Activated CD4-positive, alpha-beta T cell treated with anti-CD3 and anti-CD28 coated beads, Interleukin-10, Interleukin-2, amounts not matched to agents 100 ng/mL and 50 ng/mL, durations not matched to agents 16 hours and 8 hours (primary cell): Measurements from ENCODE around the gene NUP214.
"Not testable (repeated sequence)": the region's sequence is repeated elsewhere in the genome, so short reads cannot be mapped to it uniquely, and the experiment has no call there.

Experiments
- DNase-seq: peaks from one replicate; pipeline ENCODE4 v3.0.0-alpha.2; 2020

NUP214 gene

DNA sequence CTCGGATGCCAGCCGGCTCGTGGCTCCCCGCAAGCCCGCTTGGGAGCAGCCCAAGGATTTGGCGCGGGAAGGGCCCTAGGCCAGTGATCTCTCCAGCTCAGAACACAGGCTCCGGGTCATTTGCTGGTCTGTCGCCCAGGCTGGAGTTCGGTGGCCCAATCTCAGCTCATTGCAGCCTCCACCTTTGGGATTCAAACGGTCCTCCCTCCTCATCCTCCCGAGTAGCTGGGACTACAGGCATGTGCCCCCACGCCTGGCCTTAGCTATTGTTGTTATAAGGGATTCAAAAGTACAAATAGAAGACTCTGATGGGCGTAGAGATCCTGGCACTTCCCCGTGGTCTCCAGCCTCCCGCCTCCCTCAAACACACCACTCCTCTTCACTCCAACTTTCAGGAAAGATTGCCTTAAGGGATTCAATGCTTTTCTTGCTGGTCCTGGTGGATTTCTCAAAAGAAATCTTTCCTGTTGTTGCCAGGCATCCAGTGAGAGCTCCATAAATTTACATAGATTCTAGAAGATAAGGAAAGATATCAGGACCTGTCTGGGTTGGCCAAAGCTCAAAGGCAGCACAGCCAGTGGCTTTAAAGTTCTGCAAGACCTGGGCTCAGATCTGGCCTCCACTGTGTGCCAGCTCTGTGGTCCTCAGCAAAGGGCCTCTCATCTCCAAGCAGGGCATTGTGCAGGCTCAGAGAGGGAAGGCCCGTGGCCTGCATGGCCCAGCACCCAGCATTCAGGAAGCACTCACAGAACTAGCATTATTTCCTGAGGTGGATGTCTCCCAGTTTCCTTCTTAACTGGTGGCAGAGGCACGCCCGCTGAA, 28.0 kb upstream of the NUP214 start:
- DNase-seq = no peak

DNA sequence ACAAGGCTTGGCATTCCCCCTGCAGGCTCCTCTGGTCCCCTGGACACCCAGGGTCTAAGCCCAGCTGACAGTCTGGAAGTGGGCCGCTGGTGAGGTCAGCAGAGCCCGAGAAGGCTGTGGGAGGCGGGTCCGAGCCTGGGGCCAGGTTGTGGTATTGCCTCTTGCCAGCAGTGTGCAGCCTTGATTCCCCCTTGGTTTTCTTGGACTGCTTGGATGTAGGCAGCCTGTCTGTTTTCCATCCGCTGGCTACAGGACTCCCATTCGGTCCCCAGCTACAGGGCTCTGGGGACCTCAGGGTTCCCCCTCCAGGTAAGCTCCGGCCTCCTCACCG, 27.5 kb upstream of the NUP214 start:
- DNase-seq = no peak

DNA sequence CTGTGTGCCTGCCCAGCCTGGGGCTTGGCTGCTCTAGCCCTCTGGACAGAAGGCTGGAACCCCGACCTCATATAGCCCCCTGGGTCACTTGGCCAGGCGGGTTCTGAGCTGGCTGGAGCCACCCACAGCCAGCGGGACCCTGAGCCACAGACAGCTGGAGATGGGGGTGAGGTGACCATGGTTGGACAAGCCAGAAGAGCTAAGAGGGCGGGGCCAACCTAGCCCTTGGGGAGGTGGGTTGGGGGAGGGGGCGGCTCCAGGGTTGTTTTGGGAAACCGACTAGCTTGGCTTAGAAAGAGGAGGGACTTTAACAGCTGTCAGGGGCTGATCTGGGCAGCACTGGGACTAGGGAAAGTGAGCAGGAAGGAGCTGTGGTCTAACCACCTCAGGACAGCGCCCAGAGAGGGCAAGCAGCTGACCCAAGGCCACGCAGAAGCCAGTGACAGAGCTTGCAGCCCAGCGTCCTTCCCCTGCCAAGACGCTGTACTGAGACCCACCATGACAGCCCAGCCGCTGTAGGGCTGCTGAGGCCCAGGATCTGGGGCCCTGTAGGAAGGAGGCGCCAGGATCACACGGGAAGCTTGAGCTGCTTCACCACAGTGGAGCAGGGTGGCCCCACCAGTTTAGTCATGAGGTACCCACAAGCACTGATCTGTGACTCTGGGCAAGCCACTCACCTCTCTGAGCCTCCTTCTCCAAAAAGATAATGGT, 26.8 kb upstream of the NUP214 start:
- DNase-seq = no peak

DNA sequence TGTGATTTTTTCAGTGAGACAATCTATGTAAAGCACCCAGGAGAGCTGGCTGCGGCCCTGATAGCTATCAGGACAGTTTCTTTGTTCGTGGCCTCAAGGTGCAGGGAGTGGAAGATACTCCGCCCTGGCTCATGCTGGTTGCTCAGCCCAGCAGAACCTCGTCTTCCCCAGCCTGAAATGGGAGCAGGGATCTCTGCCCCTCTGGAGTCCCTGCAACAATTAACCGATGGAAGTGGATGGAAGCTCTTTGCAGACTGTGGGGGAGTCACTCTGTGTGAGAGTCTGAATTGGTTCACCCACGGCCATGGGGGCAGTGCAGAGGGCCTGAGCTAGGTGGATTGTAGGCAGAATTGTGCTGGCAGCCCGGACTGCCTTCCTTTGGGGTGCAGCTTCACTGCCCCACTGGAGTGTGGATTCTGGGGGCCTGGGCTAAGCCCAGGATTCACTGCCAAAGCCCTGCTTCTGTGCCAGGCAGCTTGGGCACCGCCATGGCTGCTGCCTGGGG, 26.2 kb upstream of the NUP214 start:
- no peak for DNase-seq

DNA sequence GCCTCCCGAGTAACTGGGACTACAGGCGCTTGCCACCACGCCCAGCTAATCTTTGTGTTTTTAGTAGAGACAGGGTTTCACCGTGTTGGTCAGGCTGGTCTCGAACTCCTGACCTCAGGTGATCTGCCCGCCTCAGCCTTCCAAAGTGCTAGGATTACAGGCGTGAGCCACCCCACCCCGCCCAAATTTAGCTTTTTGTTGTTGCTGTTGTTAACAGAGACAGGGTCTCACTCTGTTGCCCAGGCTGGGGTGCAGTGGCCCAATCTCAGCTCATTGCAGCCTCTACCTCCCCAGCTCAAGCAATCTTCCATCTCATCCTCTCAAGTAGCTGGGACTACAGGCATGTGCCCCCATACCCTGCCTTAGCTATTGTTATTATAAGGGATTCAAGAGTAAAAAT, 25.5 kb upstream of the NUP214 start:
- DNase-seq = not testable (repeated sequence)

DNA sequence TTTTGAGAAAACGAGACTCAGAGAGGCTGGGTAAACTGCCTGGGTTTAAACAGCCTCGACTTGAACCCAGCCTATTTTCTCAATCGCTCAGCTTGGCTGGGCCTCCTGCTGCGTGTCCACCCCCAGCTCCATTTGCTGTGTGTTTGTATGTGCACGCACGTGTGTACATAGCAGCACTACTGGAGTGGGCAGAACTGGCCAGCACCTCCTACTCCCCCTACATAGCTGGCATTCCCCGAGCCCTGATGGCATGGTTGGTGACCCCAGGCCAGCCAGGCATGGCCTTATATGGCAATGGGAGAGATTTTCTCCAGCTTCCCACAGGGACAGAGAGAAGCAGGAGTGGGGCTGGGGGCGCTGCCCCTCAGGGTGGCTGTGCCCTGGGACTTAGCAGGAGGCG, 24.9 kb upstream of the NUP214 start:
- DNase-seq = no peak

DNA sequence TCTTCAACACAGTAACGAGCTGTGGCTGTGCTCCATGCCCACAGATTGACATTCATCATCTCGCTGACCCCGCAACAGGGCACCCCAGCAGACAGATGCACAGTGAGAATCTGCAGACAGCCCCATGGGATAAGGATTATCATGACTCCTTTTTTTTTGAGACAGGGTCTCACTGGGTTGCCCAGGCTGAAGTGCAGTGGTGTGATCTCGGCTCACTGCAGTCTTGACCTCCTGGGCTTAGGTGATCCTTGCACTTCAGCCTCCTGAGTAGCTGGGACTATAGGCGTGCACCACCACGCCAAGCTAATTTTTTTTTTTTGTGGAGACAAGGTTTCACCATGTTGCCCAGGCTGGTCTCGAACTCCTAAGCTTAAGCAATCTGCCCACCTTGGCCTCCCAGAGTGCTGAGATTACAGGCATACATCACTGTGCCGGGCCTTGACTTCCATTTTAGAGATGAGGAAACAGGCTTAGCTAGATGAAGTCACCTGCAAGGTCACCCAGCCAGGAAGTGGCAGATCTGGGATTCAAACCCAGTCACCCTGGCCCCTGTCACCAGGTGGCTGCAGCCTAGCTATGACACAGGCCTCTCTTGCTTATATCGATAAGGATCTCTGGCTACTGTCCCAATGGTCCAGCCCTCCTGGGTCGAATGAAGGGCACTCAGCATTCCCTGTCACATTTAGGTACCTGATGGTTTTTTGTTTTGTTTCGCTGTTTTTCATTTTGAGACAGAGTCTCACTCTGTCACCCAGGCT, 24.0 kb upstream of the NUP214 start:
- DNase-seq = no peak

DNA sequence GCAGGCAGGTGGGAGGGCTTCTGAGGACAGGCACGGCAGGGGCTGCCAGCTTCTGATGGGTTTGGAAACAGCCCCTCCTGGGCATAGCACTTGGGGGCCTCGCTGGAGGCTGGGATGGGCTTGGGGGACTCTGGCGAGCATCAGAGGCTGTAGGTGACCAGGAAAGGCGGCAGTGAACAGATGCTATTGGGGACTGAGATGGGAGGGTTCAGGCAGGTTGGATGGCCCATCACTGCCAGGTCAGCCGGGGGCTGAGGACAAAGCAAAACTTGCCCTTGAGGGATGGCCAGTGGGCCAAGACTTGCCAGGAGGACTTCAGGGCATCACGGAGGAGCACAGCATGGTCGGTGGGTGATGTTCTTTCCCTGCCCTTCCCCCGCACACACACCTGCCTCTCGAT, 22.4 kb upstream of the NUP214 start:
- no peak for DNase-seq

DNA sequence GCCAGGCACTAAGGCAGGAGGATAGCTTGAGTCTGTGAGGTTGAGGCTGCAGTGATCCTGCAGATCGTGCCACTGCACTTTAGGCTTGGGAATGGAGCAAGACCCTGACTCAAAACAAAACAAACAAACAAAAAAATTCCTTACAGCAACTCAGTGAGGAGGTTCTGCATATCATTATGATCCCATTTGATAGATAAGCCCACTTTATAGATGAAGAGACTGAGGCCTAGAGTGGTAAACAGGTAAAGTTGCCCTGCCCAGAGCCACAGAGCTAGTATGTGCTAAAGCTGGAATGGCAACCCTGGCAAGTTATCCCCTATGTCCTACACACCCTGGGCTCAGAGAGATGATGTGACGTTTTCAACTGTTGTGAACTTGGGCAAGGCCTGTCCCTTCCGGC, 21.9 kb upstream of the NUP214 start:
- no peak for DNase-seq

DNA sequence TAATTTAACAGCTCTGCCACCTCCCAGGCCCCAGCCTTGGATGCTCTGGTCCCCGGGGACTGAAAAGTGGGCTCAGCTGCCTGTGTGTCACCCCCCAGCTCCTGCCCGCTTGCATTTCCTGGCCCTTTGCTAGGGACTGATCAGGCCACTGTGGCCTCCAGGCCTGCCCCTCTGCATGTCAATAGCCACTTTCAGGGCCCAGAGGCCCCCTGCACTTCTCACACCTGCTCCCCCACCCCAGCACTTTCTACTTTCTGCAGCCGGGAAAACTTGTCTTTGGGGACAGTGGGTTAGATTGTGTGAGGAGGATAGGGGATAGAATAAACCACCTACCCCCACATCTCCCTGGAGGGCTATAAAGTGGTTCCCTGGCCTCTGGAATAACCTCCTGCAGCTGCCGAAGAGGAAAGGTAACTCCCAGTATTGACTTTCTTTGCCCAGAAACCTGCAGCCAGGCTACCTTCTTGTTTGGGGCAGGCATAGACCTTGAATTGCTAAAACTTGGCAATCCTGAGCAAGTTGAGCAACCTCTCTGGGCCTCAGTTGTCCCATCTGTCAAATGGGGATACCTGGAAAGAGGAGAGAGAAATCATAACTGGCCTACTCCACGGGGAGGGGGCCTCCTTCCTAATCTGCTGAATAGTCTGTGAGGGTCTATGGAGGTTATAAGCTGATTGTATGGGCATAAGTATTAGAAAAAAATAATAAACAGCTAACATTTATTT, 21.2 kb upstream of the NUP214 start:
- no peak for DNase-seq

DNA sequence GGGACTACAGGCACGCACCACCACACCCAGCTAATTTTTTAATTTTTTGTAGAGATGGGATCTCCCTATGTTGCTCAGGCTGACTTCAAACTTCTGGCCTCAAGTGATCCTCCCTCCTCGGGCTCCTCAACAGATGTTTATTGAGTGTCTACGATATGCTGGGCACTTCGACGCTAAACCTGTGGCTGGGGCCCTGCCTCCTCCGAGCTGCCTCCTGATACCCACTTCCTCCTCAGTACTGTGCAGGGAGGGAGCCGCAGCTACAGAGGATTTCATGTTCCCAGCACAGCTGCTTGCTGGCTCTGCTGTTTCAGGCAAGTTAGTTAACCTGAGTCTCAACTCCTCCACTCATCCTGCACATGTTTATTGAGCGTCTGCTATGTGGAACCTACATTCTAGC, 19.4 kb upstream of the NUP214 start:
- DNase-seq = no peak

DNA sequence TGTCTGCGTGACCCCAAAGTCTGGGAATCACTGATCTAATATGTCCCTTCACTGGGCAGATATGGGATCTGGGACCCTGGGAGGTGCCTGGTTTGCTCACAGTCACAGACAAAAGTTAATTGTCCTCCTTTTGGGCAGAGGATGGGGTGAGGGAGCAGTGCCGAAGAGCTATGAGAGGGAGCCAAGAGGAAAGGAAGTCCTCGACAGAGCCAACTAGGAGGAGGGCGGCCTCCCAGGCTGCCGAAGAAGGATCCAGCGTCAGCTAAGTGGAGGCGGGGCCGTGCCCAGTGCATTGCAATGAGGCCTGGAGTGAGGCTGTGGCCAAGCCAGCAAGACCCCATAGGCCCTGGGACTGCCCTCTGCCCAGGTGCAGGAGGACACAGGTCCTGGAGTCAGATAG, 17.6 kb upstream of the NUP214 start:
- DNase-seq = no peak

DNA sequence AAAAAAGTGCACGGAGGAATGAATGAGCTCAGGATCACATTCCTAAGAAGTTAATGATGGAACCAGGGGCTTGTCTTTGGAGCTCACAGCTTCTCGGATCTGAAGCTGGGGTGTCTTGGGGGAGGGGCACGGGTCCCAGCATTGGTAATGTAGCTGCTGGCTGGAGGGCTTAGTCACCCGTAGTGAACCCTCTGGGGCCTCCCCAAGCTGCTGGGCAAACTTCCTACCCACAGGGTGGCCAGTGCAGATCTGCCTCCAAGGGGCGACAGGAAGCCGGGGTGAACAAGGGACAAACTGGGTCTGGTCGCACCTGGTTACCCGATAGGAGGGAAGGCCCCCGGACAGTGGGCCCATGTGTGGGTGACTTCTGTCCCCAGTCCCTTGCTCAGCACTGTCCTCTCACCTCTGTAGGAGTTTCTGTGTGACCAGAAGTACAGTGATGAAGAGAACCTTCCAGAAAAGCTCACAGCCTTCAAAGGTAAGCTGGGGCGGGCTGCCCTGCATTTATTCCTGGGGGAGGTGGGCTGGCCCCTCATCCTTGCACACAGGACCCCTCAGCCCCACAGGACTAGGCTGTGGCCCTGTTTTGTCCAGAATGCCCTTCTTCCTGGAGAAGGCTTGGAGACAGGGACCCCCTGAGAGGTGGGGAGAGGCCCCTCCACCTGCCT, 14.1 kb upstream of the NUP214 start:
- DNase-seq = no peak

DNA sequence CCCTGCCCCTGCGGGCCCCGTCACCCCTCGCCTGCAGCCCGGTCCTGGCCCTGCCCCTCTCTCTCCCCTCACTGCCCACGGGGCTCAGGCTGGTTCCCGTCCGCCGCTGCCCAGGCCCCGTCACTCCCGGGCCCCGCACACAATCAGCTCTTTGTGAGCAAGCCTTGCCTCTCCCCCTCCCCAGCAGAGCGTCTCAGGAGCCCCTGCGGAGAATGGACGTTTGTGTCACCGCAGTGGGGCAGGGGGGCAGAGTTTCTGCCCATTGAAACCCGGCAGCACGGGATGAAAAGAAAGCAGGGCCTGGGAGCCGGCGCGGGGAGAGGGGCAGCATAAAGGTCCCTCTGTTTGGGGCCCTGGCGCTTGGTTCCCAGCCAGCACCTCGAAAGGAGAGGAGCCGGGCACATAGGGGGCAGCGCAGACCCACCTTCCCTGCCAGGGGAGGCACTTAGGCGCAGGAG, 13.5 kb upstream of the NUP214 start:
- no peak for DNase-seq

DNA sequence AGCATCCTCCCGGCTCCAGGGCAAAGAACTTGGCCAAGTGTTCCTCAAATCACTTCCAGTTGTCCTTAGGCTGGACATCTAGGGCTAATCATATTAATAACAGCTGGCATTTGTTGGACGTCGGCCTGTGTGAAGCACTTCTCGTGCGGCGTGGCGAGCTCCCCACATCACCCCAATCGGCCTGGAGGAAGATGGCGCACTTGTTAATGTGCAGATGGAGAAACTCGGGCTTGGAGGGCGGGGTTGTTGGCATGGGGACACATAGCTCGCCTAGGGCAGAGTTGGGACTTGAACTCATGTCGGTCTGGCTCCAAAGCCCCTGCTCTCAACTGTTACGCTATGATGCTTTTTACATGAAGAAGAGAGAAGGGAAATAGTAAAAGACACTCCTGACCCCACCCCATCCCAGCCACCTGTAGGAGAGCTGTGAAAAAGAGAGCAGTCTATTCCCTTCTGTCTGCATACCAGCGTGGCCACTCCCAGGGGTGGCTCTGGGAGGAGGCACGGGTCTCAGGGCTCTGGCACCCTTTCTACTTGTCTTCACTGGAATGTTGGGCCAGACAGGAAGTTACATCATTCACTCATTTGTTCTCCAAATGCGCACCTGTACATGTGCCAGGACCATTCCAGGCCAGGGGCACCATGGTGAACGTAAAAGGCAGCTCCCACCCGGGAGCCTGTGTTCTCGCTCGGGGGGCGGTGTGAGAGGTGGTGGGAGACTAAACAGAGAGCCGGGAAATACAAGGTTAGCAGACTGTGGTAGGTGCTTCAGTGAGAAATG, 12.8 kb upstream of the NUP214 start:
- DNase-seq = no peak

DNA sequence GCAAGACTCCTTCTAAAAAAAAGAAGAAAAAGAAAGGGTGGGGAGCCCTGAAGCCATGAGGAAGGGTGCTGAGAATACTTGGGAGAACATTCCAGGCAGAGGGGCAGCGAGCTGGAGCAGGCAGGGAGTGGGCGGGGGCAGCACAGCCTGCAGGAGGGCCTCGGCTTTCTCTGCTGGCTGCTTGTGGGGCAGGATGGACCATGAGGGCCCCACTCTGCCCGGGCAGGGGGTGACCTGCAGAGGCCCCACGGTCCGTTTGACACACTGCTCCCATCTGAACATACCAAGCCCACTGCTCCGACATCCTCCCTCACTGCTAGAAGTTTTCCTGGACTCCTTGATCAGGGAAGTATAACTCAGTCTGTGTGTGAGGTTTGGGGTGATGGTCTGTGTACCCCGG, 11.7 kb upstream of the NUP214 start:
- DNase-seq = no peak

DNA sequence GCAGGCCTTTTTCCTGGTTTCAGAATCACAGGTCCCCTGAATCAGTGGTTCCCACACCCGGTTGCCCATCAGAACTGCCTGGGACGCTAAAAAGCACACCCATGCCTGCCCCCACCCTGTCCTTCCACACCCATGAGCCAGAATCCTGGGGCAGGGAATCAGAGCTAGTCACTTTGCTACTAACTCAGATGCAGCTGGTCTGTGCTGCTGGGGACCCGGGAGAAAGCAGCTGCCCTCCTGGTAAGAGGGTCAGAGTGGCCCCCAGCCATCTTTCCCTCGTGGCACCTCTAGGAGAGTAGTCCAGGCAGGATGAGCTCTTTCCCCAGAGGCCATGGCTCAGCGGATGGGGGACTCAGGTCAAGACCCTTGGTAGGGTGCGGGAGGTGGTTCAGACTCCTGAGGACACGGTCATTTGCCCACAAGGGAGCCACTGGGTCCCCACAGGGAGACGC, 11.3 kb upstream of the NUP214 start:
- DNase-seq = no peak

DNA sequence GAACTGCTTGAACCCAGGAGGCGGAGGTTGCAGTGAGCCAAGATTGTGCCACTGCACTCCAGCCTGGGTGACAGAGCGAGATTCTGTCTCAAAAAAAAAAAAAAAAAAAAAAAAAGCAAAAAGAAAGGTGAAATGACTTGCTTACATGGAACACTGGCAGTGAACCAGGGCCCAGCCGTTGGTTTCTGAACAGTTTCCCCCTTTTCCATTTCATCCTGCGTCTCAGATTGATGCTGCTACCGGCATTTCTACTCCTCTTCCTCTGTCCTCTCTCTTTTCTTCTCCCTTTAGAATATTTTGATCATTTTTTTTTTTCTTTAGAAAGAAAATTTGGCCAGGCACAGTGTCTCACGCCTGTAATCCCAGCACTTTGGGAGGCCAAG, 10.0 kb upstream of the NUP214 start:
- DNase-seq = not testable (repeated sequence)

DNA sequence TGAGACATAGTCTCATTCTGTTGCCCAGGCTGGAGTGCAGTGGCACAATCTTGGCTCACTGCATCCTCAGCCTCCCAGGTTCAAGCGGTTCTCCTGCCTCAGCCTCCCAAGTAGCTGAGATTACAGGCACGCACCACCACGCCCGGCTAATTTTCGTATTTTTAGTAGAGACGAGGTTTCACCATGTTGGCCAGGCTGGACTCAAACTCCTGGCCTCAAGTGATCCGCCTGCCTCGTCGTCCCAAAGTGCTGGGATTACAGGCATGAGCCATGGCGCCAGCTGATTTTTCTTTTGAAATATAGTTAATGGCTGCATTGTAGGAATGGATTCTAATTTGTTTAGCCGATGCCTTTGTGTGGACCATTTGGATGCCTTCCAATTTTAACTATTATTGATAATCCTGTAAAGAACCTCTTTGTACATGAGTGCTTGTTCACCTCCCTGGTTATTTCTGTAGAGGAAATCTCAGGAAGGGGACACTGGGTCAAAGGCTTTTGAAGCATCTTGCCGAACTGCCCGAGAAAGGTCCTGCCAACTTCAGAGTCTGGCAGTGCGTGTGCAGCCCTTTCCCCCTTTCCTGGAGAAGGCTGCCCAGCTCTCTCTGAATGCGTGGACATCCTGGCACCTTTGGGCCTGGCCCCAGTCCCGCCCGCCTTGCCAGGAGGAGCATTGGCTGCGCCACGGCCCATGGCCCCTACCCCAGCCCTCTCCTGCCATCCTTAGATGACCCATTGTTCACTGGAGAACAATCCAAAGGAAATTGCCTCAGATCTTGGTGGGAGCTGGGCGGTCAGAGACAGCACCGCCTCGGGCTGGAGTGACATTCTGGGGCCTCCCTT, 8.9 kb upstream of the NUP214 start:
- DNase-seq = no peak

DNA sequence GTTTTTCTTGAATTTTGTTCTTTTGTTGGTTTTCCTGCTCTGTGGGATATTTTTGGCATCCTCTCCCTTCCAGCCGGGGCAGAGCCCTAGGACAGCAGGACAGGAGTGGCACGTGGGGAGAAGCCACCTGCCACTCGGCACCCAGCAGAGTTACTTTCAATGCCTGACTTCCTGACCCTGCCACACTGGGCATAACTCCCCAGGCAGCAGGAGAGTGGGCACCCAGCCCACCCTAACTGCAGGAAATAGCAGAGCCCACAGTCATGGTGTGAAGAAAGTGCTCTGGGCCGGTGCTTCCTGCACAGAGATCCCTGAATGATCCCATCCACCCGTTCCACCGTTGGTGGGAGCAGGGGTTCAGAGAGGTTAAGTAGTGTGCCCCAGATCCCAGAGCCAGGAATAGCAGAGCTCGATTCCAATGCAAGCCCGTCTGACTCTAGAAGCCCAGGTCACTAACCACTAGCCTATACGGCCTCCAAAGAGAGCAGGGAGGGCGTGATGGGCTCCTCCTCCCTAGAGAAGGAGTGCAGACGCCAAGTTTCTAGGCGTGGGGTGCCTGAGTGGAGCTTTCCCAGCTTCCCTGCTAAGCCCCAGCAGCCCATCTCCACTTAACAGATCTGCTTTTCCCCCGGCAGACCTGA, 8.1 kb upstream of the NUP214 start:
- no peak for DNase-seq
